ENCODE results near the gene DTHD1. TPM values are rescaled to one million over a fixed set of nuclear protein-coding genes. Genes with fewer than 3 reads are reported as not detected.

DTHD1 gene
- total RNA-seq, 1 experiment from 2014 or later: not detected

- Histone ChIP-seq H3K36me3 (ENCODE audit: insufficient read depth, low read length, poor library complexity, severe bottlenecking) (no peaks in the 10 kb centered on the region), H3K9me3 (ENCODE audit: low read depth, low read length, poor library complexity, severe bottlenecking) (no peaks in the 10 kb centered on the region), H3K4me3 (ENCODE audit: low read depth, low read length, poor library complexity, severe bottlenecking) (no peak overlapping the region), H3K27ac (ENCODE audit: low read depth, low read length, poor library complexity, severe bottlenecking) (no peak overlapping the region), H3K27me3 (replicated peaks; ENCODE audit: insufficient read depth, low read depth, low read length, poor library complexity) (no peaks in the 10 kb centered on the region), H3K4me1 (ENCODE audit: insufficient read depth, low read length, poor library complexity, severe bottlenecking) (no peaks in the 10 kb centered on the region)
- ChIA-PET CTCF (no interaction called here), POLR2A (ENCODE audit: low non-redundant PET) (no interaction called here)
- no TSS peak for BruUV-seq (replicated peaks)
- DNase-seq (ENCODE audit: low spot score): no peak
- TF ChIP-seq CTCF (conservative IDR thresholded peaks at IDR 0.05; ENCODE audit: low read depth, low read length): no peak
- no peak for TF ChIP-seq EZH2 (IDR thresholded peaks at IDR 0.05; ENCODE audit: borderline replicate concordance, low read depth, low read length, poor library complexity, severe bottlenecking)
- intact Hi-C loops (cut with micrococcal nuclease; ENCODE audit: unreplicated experiment): no loop called here
Measured at GRCh38 chr4:36332782-36333131, 51.3 kb downstream of the DTHD1 start.

- H3K36me3 ChIP-seq (ENCODE audit: insufficient read depth, low read length, poor library complexity, severe bottlenecking): no peaks in the 10 kb centered on the region
- no peaks in the 10 kb centered on the region for H3K9me3 ChIP-seq (ENCODE audit: low read depth, low read length, poor library complexity, severe bottlenecking)
- no peak overlapping the region for H3K4me3 ChIP-seq (ENCODE audit: low read depth, low read length, poor library complexity, severe bottlenecking)
- H3K27ac ChIP-seq (ENCODE audit: low read depth, low read length, poor library complexity, severe bottlenecking): no peak overlapping the region
- no peak for TF ChIP-seq EZH2 (IDR thresholded peaks at IDR 0.05; ENCODE audit: borderline replicate concordance, low read depth, low read length, poor library complexity, severe bottlenecking)
- no peaks in the 10 kb centered on the region for H3K4me1 ChIP-seq (ENCODE audit: insufficient read depth, low read length, poor library complexity, severe bottlenecking)
- intact Hi-C loops (cut with micrococcal nuclease; ENCODE audit: unreplicated experiment): no loop called here
- H3K27me3 ChIP-seq (replicated peaks; ENCODE audit: insufficient read depth, low read depth, low read length, poor library complexity): no peaks in the 10 kb centered on the region
- ChIA-PET POLR2A (ENCODE audit: low non-redundant PET) (no interaction called here), CTCF (no interaction called here)
- DNase-seq (ENCODE audit: low spot score): no peak
- BruUV-seq (replicated peaks): no TSS peak
Measured at GRCh38 chr4:36333303-36333877, 52.0 kb downstream of the DTHD1 start.

- ChIA-PET CTCF (no interaction called here), POLR2A (ENCODE audit: low non-redundant PET) (no interaction called here)
- Histone ChIP-seq H3K9me3 (ENCODE audit: low read depth, low read length, poor library complexity, severe bottlenecking) (no peaks in the 10 kb centered on the region), H3K4me3 (ENCODE audit: low read depth, low read length, poor library complexity, severe bottlenecking) (no peak overlapping the region), H3K27me3 (replicated peaks; ENCODE audit: insufficient read depth, low read depth, low read length, poor library complexity) (no peaks in the 10 kb centered on the region), H3K27ac (ENCODE audit: low read depth, low read length, poor library complexity, severe bottlenecking) (no peak overlapping the region), H3K4me1 (ENCODE audit: insufficient read depth, low read length, poor library complexity, severe bottlenecking) (no peaks in the 10 kb centered on the region), H3K36me3 (ENCODE audit: insufficient read depth, low read length, poor library complexity, severe bottlenecking) (no peaks in the 10 kb centered on the region)
- TF ChIP-seq EZH2 (IDR thresholded peaks at IDR 0.05; ENCODE audit: borderline replicate concordance, low read depth, low read length, poor library complexity, severe bottlenecking): no peak
- intact Hi-C loops (cut with micrococcal nuclease; ENCODE audit: unreplicated experiment): no loop called here
- DNase-seq (ENCODE audit: low spot score): no peak
- no TSS peak for BruUV-seq (replicated peaks)
Measured at GRCh38 chr4:36337665-36338185, 56.3 kb downstream of the DTHD1 start.

GRCh38 chr4:36338973-36339372 is 57.6 kb downstream of the DTHD1 start:
- POLR2A ChIA-PET (ENCODE audit: low non-redundant PET): no interaction called here
- Histone ChIP-seq H3K9me3 (ENCODE audit: low read depth, low read length, poor library complexity, severe bottlenecking) (no peaks in the 10 kb centered on the region), H3K27ac (ENCODE audit: low read depth, low read length, poor library complexity, severe bottlenecking) (no peak overlapping the region), H3K4me1 (ENCODE audit: insufficient read depth, low read length, poor library complexity, severe bottlenecking) (no peaks in the 10 kb centered on the region), H3K4me3 (ENCODE audit: low read depth, low read length, poor library complexity, severe bottlenecking) (no peak overlapping the region), H3K36me3 (ENCODE audit: insufficient read depth, low read length, poor library complexity, severe bottlenecking) (no peaks in the 10 kb centered on the region), H3K27me3 (replicated peaks; ENCODE audit: insufficient read depth, low read depth, low read length, poor library complexity) (no peaks in the 10 kb centered on the region)
- no peak for DNase-seq (ENCODE audit: low spot score)
- intact Hi-C loops (cut with micrococcal nuclease; ENCODE audit: unreplicated experiment): no loop called here
- TF ChIP-seq CTCF (conservative IDR thresholded peaks at IDR 0.05; ENCODE audit: low read depth, low read length): no peak
- no peak for TF ChIP-seq EZH2 (IDR thresholded peaks at IDR 0.05; ENCODE audit: borderline replicate concordance, low read depth, low read length, poor library complexity, severe bottlenecking)
- CTCF ChIA-PET: no interaction called here
- BruUV-seq (replicated peaks): no TSS peak

All from A673 (cell line).